Islet of Langerhans (tissue), 1 donor: ENCODE data around the gene GMIP.
"Not testable (repeated sequence)": the region's sequence is repeated elsewhere in the genome, so short reads cannot be mapped to it uniquely, and the experiment has no call there.

Experiments
- FAIRE-seq: peaks from one replicate; lab custom pipeline; 2011; peaks lifted over from hg19 to GRCh38; lab: Jason Lieb, UNC

GMIP gene

DNA sequence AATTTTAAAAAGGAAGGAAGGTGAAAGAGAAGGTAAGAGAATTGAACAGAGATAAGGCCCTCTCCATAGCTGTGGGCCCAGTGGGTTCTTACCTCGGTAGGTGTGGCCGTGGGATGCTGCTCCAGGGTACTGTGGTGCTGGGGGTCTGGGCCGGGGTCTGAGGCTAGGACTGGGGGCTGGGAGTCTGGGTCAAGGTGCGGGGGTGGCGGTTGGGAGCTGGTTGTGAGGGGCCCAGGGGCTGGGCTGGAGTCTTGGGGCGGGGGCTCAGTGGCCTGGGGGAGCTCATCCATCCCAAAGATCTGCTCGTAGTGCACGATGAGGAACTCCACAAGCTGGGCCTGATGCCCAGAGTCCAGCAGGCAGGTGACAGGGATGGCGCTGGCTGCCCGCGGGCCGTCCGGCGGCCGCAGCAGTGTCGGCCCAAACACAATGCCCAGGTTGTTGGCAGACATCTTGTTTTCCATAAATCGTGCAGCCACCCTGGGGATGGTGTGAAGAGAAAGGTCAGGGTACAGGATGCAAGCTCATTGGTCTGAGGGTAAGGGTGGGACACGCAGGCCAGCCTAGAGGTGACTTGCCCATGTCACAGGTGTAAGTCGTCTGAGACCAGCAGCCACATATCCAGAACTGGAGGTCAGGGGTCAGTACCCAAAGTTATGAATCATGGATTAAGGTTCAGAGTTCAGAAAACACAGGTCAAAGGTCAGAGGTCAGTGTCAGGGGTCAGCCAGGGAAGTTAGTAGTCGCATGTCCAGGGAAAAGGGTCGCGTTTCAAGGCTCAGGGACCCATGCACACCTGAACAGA, 9.5 kb downstream of the GMIP start:
- FAIRE-seq: no peak

DNA sequence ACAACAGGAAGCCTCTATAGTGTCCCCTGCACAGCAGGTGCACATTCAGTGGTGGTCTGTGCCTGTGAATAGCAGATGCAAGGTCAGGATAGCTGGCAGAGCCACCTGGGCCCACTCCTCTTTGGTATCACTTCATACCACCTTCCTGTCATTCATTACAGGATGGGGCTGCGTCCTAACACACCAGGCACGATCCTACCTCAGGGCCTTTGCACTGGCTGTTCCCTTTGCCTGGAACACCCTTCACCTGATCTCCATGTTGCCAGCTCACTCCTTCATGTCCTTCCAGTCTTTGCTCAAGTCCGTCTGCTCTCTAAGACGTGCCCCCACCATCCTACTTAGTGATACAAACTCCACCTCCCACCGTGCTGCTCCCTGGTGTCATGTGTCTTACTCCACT, 10.8 kb downstream of the GMIP start:
- FAIRE-seq: no peak

DNA sequence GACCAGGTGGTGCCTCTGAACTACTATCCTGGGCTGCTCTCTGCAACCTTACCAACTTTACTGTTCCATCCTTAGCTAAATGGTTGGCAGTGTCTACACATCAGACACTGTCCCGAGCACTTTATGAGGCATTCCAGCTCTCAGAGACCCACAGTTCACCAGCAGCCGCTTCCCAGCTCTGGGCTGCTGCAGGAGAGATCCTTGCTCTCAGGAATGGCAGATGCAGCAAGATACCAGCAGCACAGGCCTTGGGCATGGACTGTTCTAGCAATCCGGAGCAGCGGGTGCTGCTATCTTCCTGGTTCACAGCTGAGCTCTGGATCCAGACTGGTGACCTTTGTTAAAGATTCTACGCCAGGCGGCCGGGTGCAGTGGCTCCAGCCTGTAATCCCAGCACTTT, 12.1 kb downstream of the GMIP start:
- FAIRE-seq: no peak

DNA sequence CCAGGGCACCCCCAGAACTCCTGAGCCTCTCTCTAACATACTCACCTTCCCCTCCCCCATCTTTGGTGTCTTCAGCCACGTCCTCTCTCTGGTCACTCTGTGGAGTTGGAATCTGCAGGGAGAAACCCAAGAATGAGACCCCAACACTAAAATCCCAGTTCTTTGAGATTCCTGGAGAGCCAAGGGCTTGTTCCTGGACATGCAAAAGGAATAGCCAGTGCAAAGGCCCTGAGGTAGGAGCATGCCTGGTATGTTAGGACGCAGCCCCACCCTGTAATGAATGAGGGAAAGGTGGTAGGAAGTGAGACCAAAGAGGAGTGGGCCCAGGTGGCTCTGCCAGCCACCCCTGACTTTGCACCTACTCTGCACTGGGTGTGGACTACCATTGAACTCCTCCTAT, 13.0 kb downstream of the GMIP start:
- no peak for FAIRE-seq

DNA sequence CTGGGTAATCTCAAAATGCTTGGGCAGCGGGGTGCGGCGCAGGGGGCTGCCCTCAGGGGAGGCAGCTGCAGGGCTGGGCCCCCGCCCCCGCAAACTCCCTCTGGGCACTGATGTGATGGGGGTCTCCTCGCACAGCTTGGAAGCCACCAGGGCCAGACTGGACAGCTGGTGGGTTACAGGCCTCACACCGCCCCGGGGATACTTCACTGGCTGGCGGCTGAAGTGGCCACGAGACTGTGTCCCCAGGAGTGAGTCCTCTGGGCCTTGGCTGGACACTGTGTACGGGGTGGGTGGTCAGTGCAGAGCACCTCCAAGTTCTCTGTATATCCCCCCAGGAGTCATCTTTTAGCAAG, 13.4 kb downstream of the GMIP start:
- no peak for FAIRE-seq

DNA sequence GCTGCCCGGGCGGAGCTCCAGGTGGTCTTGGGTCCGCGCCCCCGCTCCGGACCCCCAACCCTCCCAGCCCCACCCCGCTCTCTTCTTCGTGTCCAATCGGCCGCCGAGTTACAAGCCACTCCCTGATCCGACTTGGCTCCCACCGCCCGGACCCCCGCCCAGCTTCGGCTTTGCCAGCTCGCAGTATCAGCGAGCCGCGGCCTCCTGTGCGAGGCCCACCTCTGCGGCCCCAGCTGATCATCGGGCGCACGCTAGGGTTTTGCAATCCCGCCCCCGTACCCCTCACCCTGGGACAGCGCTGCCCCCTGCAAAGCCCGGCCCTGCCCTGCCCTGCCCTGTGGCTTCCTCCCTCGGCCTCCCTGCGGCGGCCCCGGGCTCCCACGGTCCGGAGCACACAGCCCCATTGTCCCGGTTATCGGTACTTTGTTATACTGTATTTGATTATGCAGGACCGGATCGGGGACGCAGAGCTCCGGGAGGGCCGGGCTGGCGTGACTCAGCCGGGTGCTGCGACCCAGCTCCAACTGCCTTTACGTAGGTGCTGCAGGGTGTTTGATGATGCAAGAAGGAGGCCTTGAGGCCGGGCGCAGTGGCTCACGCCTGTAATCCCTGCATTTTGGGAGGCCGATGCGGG, 14.8 kb downstream of the GMIP start:
- FAIRE-seq: no peak

DNA sequence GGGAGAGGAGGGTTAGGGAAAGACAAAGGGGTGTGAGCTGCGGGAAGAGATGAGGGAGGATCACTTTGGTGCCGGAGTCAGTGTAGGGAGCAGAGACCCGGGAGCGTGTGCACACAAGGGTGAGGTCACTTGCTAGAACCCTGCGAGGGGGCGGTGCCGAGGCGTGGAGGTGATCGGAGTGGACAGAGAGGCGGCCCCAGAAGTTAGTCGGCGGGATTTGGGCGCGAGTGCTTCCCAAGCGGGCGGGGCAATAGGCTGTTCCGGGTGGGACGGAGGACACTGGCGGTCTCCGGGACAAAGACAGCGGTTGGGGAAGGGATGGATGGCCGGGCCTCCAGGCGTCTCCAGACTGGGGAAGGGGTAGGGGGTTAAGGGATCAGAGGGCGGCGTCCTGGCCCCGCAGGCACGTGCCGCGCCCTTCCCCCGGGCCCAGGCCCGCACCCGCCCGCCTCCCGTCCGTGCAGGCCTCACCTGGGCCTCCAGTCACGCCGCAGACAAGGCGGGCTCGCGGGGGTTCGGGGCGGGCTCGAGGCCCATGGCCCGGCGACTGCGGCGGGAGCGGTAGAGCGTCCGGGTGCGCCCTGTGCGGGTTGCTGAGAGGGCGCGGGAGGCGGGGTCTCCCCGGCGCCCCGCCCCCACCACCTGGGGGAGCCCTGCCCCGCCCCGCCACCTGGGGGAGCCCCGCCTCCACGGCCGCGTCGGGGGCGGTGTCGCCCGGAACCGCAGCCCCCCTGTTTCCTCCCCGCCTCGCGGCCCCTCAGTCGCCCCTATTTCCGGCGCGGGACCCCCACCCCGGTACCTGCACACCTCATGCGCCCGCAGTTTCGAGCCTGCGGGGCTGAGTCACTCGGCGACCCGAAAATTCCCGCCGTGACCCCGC, 15.6 kb downstream of the GMIP start, which contains the start of gene LPAR2:
Gene LPAR2, minus strand, starts transcription at position 600 of the 880 bp plus-strand sequence. CDS start 945 bp downstream, outside the sequence.
- no peak for FAIRE-seq

DNA sequence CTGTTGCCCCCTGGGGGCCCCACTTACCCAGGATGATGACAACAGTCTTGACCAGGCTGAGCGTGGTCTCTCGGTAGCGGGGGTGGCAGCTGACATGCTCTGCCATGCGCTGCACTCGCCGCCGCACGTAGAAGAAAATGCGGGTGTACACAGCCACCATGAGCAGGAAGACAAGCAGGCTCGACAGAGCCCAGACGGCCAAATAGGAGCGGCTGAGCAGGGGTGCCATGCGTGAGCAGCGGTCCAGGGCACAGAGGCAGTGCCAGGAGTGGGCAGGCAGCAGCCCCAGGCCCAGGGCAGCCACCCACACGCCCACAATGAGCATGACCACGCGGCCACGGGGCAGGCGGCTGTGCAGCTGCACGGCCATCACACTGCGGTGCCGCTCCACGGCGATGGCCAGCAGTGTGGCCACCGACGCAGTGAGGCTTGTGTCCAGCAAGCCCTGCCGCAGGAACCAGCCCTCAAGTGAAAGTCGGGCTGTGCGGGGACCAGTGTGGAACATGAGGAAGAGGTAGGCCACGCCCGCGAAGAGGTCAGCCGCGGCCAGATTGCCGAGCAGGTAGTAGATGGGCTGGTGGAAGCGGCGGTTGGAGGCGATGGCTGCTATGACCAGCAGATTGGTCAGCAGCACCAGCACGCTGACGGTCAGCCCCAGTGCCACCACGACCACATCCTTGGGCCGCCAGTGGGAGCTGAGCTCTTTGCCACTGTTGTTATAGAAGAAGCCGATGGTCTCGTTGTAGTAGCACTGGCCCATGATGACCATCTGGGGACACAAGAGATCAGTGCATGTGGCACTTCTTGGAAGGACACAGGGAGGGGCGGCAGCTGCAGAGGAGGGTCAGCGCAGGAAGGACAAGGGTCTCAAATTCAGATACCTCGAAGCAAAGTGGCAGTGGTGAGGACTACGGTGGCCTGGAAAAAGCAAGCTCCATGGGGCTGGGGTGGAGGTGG, 16.7 kb downstream of the GMIP start:
- FAIRE-seq: no peak

DNA sequence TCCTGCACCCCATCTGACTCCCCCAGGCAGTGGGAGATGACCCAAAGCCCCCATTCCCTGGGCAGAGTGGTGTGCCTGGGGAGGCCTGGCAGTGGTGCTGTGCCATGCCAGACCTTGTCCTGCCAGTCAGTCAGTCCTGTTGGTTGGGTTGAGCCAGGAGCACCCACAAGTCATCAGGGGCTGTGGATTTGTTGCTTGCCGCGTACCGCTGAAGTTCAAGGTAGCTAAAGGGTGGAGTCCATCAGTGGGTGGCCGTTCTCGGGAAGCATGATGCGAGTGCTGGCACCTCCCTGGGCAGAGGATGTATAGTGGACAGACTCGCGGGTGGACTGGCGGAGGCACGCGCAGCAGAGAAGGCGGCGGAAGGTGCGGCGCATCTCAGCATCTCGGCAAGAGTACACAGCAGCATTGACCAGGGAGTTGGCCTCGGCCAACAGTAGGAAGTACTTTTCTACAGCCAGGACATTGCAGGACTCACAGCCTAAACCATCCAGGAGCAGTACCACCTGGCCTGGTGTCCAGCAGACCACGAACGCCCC, 19.4 kb downstream of the GMIP start:
- no peak for FAIRE-seq

DNA sequence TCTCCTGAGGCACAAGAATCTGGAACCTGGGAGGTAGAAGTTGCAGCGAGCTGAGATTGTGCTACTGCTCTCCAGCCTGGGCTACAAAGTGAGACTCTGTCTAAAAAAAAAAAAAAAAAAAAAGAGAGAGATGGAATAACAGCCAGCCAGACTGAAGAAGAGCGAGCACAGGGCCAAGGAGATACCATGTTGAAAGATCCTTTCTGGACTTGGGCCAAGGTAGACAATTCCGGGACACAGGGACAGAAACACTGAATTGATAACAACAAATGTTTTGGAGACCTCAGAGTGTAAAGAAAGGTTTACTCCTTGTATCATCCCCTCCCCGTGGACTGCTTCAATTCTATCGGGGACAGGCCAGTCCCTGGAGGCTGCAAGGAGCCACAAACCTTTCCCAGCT, 20.1 kb downstream of the GMIP start:
- no peak for FAIRE-seq

DNA sequence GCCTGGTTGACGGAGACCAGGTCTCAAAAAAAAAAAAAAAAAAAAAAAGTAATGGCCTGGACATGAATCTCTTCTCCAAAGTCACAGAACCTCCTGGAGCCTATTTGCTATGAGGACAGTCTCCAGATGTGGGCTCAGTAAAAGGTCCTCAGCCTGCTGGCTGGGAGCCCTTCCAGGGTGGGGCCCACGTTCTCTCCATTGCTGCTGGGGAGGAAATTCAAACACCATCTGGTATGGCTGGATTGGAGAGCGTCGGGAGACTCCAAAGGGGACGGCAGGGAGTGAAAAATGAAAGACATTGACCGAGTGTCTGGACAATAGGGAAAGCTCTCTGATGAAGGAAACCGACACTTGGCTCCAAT, 23.6 kb downstream of the GMIP start:
- FAIRE-seq: no peak

DNA sequence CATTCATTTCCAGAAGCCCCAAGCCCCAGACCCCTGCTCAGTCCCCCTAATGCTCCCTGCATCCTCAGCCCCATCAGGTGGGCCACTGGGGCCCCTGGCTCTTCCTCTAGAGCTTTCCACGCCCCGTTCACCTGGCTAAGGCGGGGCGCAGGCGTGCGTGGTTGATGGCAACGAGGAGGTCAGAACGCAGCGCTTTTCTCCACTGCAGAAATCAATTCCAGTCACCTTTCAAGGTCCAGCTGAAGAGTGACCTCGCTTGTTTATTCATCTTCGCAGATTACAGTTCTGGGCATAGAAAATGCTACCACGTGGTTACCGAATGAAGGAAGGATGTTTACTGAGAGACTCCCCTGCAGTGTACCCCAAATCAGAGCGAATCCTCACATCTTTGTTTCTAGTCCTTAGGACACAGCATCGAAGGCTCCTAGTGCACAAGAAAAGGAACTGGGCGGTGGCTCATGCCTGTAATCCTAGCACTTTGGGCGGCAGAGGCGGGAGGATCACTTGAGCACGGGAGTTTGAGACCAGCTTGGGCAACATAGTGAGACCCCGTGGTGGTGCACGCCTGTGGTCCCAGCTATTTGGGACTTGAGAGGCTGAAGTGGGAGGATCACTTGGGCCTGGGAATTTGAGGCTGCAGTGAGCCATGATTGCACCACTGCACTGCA, 24.1 kb downstream of the GMIP start:
- no peak for FAIRE-seq

DNA sequence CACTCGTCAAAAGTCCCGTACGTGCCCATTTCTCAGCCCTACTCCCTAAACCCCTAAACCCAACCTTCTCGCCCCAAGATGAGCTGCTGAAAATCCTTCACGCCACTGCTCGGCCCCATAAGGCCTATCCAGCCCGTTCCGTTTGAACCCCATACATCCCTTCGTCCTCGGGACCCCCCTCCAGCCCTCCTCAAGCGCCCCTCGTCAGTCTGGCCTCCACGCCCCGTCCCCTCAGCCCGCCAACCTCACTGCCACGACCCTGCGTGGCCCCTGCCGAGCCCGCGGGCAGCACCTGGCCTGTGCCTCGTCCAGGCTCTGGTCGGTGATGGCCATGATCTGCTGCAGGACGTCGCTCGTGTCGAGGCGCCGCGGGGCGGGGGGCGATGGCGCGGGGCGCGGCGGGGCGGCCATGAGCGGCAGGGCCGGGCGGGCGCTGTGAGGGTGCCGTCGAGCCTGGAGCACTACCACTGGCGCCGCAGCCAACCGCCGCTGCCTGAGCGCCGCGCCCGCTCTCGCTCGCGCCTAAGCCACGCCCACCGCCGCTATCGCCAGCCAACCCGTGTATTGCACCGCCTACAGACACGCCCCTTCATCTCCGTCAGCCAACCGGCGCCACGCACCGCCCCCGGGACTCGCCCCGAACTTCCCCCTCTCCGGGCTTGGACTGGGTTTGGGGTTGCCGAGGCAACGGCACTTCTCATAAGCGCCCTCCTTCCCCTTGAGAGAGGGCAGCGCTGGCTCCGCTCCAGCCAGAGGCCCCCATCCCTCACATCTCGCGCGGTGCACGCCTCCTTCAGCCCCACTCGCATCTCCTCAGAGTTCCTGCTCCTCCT, 25.0 kb downstream of the GMIP start, which contains the start of gene PBX4:
Gene PBX4, minus strand, starts transcription at position 469 of the 833 bp plus-strand sequence. Its CDS starts 58 bp downstream, at position 411.
- no peak for FAIRE-seq

DNA sequence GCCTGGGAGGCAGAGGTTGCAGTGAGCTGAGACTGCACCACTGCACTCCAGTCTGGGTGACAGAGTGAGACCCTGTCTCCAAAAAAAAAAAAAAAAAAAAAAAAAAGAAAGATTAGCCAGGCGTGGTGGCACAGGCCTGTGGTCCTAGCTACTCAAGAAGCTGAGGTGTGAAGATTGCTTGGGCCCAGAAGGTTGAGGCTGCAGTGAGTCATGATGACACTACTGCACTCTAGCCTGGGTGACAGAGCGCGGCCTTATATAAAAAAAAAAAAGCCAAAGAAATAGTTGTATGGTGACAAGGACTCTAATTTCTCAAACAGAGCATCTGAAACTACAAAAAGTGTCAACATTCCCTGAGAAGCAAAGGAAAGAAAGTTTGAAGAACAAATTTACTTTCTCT, 28.4 kb downstream of the GMIP start:
- no peak for FAIRE-seq

DNA sequence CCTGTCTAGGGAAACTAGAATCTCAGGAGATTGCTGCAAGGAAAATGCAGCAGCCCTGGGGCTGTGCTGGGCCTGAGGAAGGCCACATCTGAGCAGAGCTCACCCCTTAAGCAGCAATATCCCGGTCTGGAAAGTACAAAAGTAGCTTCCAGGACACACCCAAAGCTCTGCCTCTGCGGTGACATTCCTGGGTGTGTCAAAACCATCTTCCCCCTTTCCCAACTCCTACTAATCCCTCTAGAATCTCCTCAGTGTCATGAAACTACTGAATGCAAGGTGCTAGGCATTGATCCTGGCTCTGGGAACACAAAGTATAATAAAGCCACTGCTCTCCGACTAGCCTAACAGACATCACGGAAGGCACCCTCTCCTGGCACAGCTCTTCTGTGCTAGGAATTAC, 30.0 kb downstream of the GMIP start:
- no peak for FAIRE-seq

DNA sequence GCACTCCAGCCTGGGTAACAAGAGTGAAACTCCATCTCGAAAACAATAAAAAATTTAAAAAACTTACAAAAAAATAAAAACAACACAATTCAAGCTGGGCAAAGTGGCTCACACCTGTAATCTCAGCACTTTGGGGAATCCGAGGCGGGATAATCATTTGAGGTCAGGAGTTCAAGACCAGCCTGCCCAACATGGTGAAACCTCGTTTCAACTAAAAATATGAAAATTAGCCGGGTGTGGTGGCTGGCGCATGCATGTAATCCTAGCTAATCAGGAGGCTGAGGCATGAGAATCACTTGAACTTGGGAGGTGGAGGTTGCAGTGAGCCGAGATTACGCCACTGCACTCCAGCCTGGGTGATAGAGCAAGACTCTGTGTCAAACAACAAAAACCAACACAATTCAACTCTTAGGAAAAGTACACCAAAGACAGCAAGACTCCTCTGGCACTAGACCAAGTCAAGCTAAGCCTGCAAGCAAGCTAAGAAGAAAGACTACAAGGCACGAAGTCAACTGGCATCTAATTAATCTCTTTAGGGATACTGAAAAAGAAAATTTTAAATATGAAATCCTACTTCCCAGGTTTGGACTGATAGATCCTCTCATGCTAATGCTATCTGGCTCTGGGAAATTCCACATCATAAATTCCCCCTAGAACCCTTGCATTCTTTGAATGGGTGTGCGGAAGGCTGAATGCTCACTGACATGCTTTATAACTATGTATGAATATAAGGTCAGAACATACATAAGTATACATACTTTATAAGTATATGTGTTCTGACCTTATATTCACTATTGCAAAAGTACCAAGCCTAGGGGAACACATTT, 32.9 kb downstream of the GMIP start:
- no peak for FAIRE-seq

DNA sequence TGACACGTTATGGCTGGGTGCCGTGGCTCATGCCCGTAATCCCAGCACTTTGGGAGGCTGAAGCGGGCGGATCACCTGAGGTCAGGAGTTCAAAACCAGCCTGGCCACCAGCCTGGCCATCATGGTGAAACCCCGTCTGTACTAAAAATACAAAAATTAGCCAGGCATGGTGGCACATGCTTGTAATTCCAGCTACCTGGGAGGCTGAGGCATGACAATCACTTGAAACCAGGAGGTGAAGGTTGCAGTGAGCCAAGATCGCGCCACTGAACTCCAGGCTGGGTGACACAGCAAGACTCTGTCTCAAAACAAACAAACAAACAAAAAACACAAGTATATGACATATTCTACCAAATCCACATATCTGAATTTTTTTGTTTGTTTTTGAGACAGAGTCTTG, 36.8 kb downstream of the GMIP start:
- not testable (repeated sequence) for FAIRE-seq

DNA sequence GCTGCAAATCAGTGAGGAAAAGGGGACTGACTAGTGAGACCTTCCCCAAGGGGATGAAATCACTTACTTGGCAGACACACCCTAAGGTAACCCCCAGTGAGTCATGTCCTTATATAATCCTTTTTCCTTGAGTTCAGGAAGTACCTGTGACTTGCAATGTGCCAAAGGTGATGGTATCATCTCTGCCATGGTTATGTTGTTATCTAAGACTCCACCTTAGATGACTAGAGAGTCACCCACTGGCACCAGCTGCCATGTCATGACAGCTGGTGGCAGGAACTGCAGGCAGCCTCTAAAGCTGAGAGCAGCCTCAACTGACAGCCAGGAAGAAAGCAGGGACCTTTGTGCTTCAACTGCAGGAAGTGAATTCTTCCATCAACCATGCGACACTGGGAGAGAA, 37.4 kb downstream of the GMIP start:
- FAIRE-seq: no peak

DNA sequence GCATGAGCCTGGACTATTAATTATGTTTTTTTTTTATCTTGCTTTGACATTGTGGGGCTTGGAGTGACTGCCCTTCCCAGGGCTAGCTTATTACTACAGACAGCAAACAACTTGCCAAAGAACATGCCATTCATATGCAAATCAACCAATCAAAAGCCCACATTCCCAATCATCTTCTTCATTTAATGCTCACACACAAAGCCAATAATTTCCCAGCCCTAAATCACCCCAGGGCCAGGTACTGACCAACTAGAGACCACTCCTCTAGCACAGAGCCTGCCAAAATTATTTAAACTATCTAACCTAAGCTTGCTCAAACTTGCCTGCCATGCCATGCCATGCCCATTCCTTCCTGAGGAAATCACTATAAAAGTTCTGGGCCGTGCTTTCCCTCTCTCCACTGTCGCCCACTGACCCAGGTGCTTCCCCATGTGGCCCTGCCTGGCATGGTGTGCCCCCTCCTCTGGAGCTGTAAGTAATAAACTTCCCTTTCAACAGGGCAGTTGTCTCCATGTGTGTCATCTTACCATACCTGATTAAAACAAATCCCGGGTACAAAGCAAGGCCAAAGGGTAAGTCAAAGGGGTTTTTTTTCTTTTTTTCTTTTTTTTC, 40.6 kb downstream of the GMIP start:
- no peak for FAIRE-seq
